GM19397 (cell line): ENCODE measurements around the gene DNAJC18.

ENCODE experiments used
- ATAC-seq: cut with Tn5 transposase; IDR thresholded peaks from one replicate; pipeline ENCODE4 v1.9.1; 2021; ENCODE audit warnings: mild to moderate bottlenecking, moderate library complexity; ENCODE audit not compliant: unreplicated experiment

DNAJC18 gene

GRCh38 chr5:139406963-139407362, 32.4 kb downstream of the DNAJC18 start:
- no peak for ATAC-seq

GRCh38 chr5:139404484-139404840, 34.9 kb downstream of the DNAJC18 start:
- no peak for ATAC-seq

- ATAC-seq: peak; percentile 86
Observed at GRCh38 chr5:139403787-139404483, 35.4 kb downstream of the DNAJC18 start, which contains the start of gene SPATA24. Gene SPATA24 (minus strand): TSS chr5:139404089. CDS start chr5:139404060, 29 bp downstream.

- no peak for ATAC-seq
Observed at GRCh38 chr5:139403418-139403786, 35.9 kb downstream of the DNAJC18 start.

GRCh38 chr5:139402561-139403158, 36.7 kb downstream of the DNAJC18 start:
- ATAC-seq: no peak

GRCh38 chr5:139401546-139401945, 37.8 kb downstream of the DNAJC18 start:
- ATAC-seq: no peak

GRCh38 chr5:139399501-139400121, 39.7 kb downstream of the DNAJC18 start:
- no peak for ATAC-seq

- ATAC-seq: no peak
Observed at GRCh38 chr5:139397921-139398320, 41.4 kb downstream of the DNAJC18 start.

GRCh38 chr5:139396691-139397090, 42.6 kb downstream of the DNAJC18 start:
- ATAC-seq: no peak

- ATAC-seq: no peak
Observed at GRCh38 chr5:139395844-139396640, 43.3 kb downstream of the DNAJC18 start.

GRCh38 chr5:139394654-139395566, 44.4 kb downstream of the DNAJC18 start, which contains the start of gene PROB1:
Gene PROB1 (minus strand): TSS chr5:139395104. CDS start chr5:139395081, 23 bp downstream.
- no peak for ATAC-seq

GRCh38 chr5:139394123-139394653, 45.1 kb downstream of the DNAJC18 start:
- peak; percentile 22 for ATAC-seq

- no peak for ATAC-seq
Observed at GRCh38 chr5:139393497-139394122, 45.7 kb downstream of the DNAJC18 start.

GRCh38 chr5:139392678-139393496, 46.4 kb downstream of the DNAJC18 start:
- peak; percentile 44 for ATAC-seq

- ATAC-seq: peak; percentile 12
Observed at GRCh38 chr5:139392324-139392677, 47.0 kb downstream of the DNAJC18 start.

- no peak for ATAC-seq
Observed at GRCh38 chr5:139391570-139392323, 47.6 kb downstream of the DNAJC18 start.

GRCh38 chr5:139390639-139391569, 48.4 kb downstream of the DNAJC18 start:
- no peak for ATAC-seq
